Endothelial cell of umbilical vein (primary cell): Measurements from ENCODE around the gene TSPAN5. TPM values are rescaled to one million over a fixed set of nuclear protein-coding genes. Genes with fewer than 3 reads are reported as not detected.

ENCODE experiments used
- BruUV-seq: library from RNA; stranded (reverse); fragments of 400-500 nt; replicated peaks from 2 replicates; lab custom pipeline; 2021; lab: Mats Ljungman, UMichigan
- CTCF ChIA-PET: fragments of 300-600, 350-600 bp; sonication (Branson Sonifier 250); formaldehyde crosslinking; loops from one replicate; lab custom pipeline; 2021; ENCODE audit warnings: antibody characterized with exemption, inconsistent platforms; lab: Charles Lee
- POLR2A ChIA-PET: fragments of 300-600, 350-600 bp; sonication (Branson Sonifier 250); formaldehyde crosslinking; loops from one replicate; lab custom pipeline; 2021; ENCODE audit warnings: antibody characterized with exemption, inconsistent platforms; lab: Charles Lee
- DNase-seq: peaks from one replicate; pipeline ENCODE4 v3.0.0-alpha.2; 2011; ENCODE audit warnings: low read depth, low spot score
- FAIRE-seq: peaks from 2 replicates; lab custom pipeline; 2011; peaks lifted over from hg19 to GRCh38; lab: Jason Lieb, UNC
- H2AFZ ChIP-seq: 2 replicates; pipeline ENCODE4 v1.6.0; 2012; ENCODE audit warnings: low read depth, low read length, control low read depth, inconsistent platforms
- H3K27ac ChIP-seq: 2 replicates; pipeline ENCODE4 v1.5.1; 2011; ENCODE audit warnings: low read depth, mild to moderate bottlenecking, control low read depth, low read length, moderate library complexity; ENCODE audit not compliant: insufficient read depth
- H3K27me3 ChIP-seq, 2 experiments: 2 replicates each; pipeline versions ENCODE4 v1.6.0 to v1.6.1; 2011; ENCODE audit warnings: low read length in 2 of 2, mixed read lengths in 1 of 2; ENCODE audit not compliant: control insufficient read depth in 2 of 2, insufficient read depth in 2 of 2
- H3K36me3 ChIP-seq, 2 experiments: 2 replicates in 1 of 2; 3 replicates in 1 of 2; pipeline ENCODE4 v1.5.1; 2011; ENCODE audit warnings: low read length in 2 of 2, mild to moderate bottlenecking in 1 of 2, moderate library complexity in 1 of 2; ENCODE audit not compliant: control insufficient read depth in 2 of 2, insufficient read depth in 2 of 2; ENCODE audit errors: extremely low read depth in 1 of 2
- H3K4me1 ChIP-seq: 3 replicates; pipeline ENCODE4 v1.5.1; 2011; ENCODE audit warnings: mild to moderate bottlenecking, low read length; ENCODE audit not compliant: control insufficient read depth, insufficient read depth; ENCODE audit errors: extremely low read depth
- H3K4me2 ChIP-seq: 2 replicates; pipeline ENCODE4 v1.6.1; 2011; ENCODE audit warnings: low read length, control low read depth, mixed read lengths; ENCODE audit not compliant: insufficient read depth
- H3K4me3 ChIP-seq, 3 experiments: fragments of 200-600 bp in 1 of 3; sonication (generic), shearing (Covaris generic) in 1 of 3; replicated peaks in 1 of 3; 2 replicates each; pipeline ENCODE4 v1.5.1; 2011 to 2016; ENCODE audit warnings: control low read depth in 3 of 3, low read length in 3 of 3, mild to moderate bottlenecking in 2 of 3, inconsistent platforms in 1 of 3, low read depth in 1 of 3, moderate library complexity in 1 of 3; ENCODE audit not compliant: insufficient read depth in 1 of 3
- H3K79me2 ChIP-seq: 2 replicates; pipeline ENCODE4 v1.6.0; 2012; ENCODE audit warnings: low read length, inconsistent platforms; ENCODE audit not compliant: control insufficient read depth, insufficient read depth
- H3K9ac ChIP-seq: replicated peaks from 2 replicates; pipeline ENCODE3; 2011; ENCODE audit warnings: low read length, control low read depth; ENCODE audit not compliant: insufficient read depth; ENCODE audit errors: extremely low read depth
- H3K9me1 ChIP-seq: replicated peaks from 3 replicates; pipeline ENCODE4 v1.6.0; 2011; ENCODE audit warnings: mild to moderate bottlenecking, low read length; ENCODE audit not compliant: control insufficient read depth, insufficient read depth; ENCODE audit errors: extremely low read depth
- H3K9me3 ChIP-seq: replicated peaks from 2 replicates; pipeline ENCODE4 v1.5.1; 2012; ENCODE audit warnings: low read length, inconsistent platforms; ENCODE audit not compliant: control insufficient read depth, insufficient read depth
- H4K20me1 ChIP-seq: replicated peaks from 2 replicates; pipeline ENCODE3; 2011; ENCODE audit warnings: mild to moderate bottlenecking, low read length; ENCODE audit not compliant: control insufficient read depth, insufficient read depth; ENCODE audit errors: extremely low read depth
- GATA2 ChIP-seq: IDR thresholded peaks from 2 replicates; pipeline ENCODE4 v1.7.0; 2011; ENCODE audit warnings: low read depth, mild to moderate bottlenecking, moderate library complexity, mixed read lengths, low read length; ENCODE audit not compliant: insufficient read length, insufficient read depth
- JUN ChIP-seq: IDR thresholded peaks from 2 replicates; pipeline ENCODE4 v1.6.1; 2011; ENCODE audit warnings: borderline replicate concordance, low read depth; ENCODE audit not compliant: insufficient read length, insufficient read depth
- MYC ChIP-seq: IDR thresholded peaks from one replicate; pipeline ENCODE4 v1.6.1; 2011; ENCODE audit warnings: mild to moderate bottlenecking, low read depth, low read length
- POLR2AphosphoS5 ChIP-seq: IDR thresholded peaks from 2 replicates; pipeline ENCODE4 v1.6.1; 2012; ENCODE audit warnings: low read depth, mild to moderate bottlenecking, control low read depth, low read length, moderate library complexity; ENCODE audit not compliant: insufficient read depth
- dilution Hi-C: fragments of 300-500 bp; cut with MboI; formaldehyde crosslinking; loops from one replicate; pipeline ENCODE4 v1.15.0; 2019; ENCODE audit warnings: low sequenced_read_pairs; ENCODE audit not compliant: extremely low pct_ligation_motif_present
- intact Hi-C: fragments of 100-400 bp; cut with micrococcal nuclease; formaldehyde crosslinking; loops from one replicate; pipeline ENCODE4 v1.10.0; 2022
- polyA plus RNA-seq, 4 experiments: library from polyadenylated mRNA; depleted of rRNA in 3 of 4; stranded (reverse) in 3 of 4; unstranded in 1 of 4; fragments of >200 nt; gene quantifications; 2 replicates each; pipeline versions ENCODE4 v1.2.1 to v1.2.3, GENCODE V29; 2011 to 2012; ENCODE audit warnings: missing spikeins in 1 of 4
- total RNA-seq: library from RNA; stranded (reverse); gene quantifications from 2 replicates; pipeline ENCODE4 v1.2.3, GENCODE V29; 2021
- TF ChIP-seq, protein P1 (sequence below), 2 donors: IDR thresholded peaks; 1 replicate in 1 of 2; 2 replicates in 1 of 2; pipeline ENCODE4 v1.5.1; 2011; ENCODE audit warnings: low read length in 2 of 2, mild to moderate bottlenecking in 2 of 2, moderate library complexity in 2 of 2, control low read depth in 1 of 2, inconsistent platforms in 1 of 2, low read depth in 1 of 2; ENCODE audit not compliant: insufficient read depth in 1 of 2; ENCODE audit errors: extremely low read depth in 1 of 2
- TF ChIP-seq, protein P2 (sequence below): IDR thresholded peaks from 2 replicates; pipeline ENCODE4 v1.6.1; 2011; ENCODE audit not compliant: insufficient read depth, insufficient read length

The TSPAN5 gene
- total and polyA plus RNA-seq, 2 donors (not counting 3 experiments of a cell fraction or from before 2014, with no cell fraction given): 45.1 to 50.2 TPM

- Histone ChIP-seq H3K27me3 (no peaks in the 10 kb centered on the region), H3K4me3 (no peak overlapping the region), H3K27ac (no peak overlapping the region), H3K4me2 (no peak overlapping the region), H3K4me1 (no peaks in the 10 kb centered on the region), H3K79me2 (peaks cover 77% of the 10 kb centered on the region), H2AFZ (no peak overlapping the region), H3K9me1 (no peaks in the 10 kb centered on the region), H3K9ac (no peak overlapping the region), H3K36me3 (no peaks in the 10 kb centered on the region), H3K9me3 (no peaks in the 10 kb centered on the region), H4K20me1 (no peaks in the 10 kb centered on the region)
- TF ChIP-seq MYC (no peak), POLR2AphosphoS5 (no peak), JUN (no peak), GATA2 (no peak)
- TF ChIP-seq, protein P1, sequence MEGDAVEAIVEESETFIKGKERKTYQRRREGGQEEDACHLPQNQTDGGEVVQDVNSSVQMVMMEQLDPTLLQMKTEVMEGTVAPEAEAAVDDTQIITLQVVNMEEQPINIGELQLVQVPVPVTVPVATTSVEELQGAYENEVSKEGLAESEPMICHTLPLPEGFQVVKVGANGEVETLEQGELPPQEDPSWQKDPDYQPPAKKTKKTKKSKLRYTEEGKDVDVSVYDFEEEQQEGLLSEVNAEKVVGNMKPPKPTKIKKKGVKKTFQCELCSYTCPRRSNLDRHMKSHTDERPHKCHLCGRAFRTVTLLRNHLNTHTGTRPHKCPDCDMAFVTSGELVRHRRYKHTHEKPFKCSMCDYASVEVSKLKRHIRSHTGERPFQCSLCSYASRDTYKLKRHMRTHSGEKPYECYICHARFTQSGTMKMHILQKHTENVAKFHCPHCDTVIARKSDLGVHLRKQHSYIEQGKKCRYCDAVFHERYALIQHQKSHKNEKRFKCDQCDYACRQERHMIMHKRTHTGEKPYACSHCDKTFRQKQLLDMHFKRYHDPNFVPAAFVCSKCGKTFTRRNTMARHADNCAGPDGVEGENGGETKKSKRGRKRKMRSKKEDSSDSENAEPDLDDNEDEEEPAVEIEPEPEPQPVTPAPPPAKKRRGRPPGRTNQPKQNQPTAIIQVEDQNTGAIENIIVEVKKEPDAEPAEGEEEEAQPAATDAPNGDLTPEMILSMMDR (IDR thresholded peaks at IDR 0.05; ENCODE audit: extremely low read depth in 1 of 2, insufficient read depth in 1 of 2, low read depth in 1 of 2, low read length in 2 of 2): no peak
- TF ChIP-seq, protein P2, sequence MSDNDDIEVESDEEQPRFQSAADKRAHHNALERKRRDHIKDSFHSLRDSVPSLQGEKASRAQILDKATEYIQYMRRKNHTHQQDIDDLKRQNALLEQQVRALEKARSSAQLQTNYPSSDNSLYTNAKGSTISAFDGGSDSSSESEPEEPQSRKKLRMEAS: no peak
- intact Hi-C loops: no loop called here
- no peak for DNase-seq
- dilution Hi-C loops: no loop called here
- FAIRE-seq: no peak
- ChIA-PET POLR2A (no interaction called here), CTCF (interaction anchor here (1.8 kb wide), 1 partner anchor 143 kb away, joined by 7 read pairs; no protein-coding TSS in a partner anchor)
- no TSS peak for BruUV-seq
Measured at GRCh38 chr4:98610431-98610830, 48.0 kb downstream of the TSPAN5 start.
